HepG2 (cell line): ENCODE data around the gene CAPN11. TPM values are rescaled to one million over a fixed set of nuclear protein-coding genes. Genes with fewer than 3 reads are reported as not detected.

ENCODE experiments used
- BRF2 ChIP-seq: sonication (generic); formaldehyde crosslinking; IDR thresholded peaks from 2 replicates; pipeline ENCODE4 v1.8.1; 2022; ENCODE audit warnings: mild to moderate bottlenecking, missing genetic modification reagents
- GFI1 ChIP-seq: sonication (generic); formaldehyde crosslinking; IDR thresholded peaks from 2 replicates; pipeline ENCODE4 v1.5.0; 2020; ENCODE audit warnings: missing genetic modification reagents, mild to moderate bottlenecking, borderline replicate concordance
- PHF8 ChIP-seq: sonication (generic); formaldehyde crosslinking; IDR thresholded peaks from 2 replicates; pipeline ENCODE4 v1.5.0; 2020; ENCODE audit warnings: missing genetic modification reagents
- PTBP1 ChIP-seq: fragments of 200-400 bp; formaldehyde crosslinking; IDR thresholded peaks from 2 replicates; pipeline ENCODE4 v1.6.1; 2018; ENCODE audit warnings: low read length, low read depth; ENCODE audit not compliant: poor library complexity, severe bottlenecking
- RFXANK ChIP-seq: IDR thresholded peaks from 2 replicates; pipeline ENCODE4 v1.6.1; 2016
- THRA ChIP-seq: sonication (generic); formaldehyde crosslinking; IDR thresholded peaks from 2 replicates; pipeline ENCODE4 v1.4.0; 2020; ENCODE audit warnings: missing genetic modification reagents, borderline replicate concordance
- ZBTB34 ChIP-seq: sonication (generic); formaldehyde crosslinking; IDR thresholded peaks from 2 replicates; pipeline ENCODE4 v1.8.0; 2022; ENCODE audit warnings: mild to moderate bottlenecking, missing genetic modification reagents
- ZKSCAN1 ChIP-seq: fragments of 150-350 bp; IDR thresholded peaks from 2 replicates; pipeline ENCODE4 v1.6.1; 2014; ENCODE audit warnings: low read length
- ZNF142 ChIP-seq: sonication (generic); formaldehyde crosslinking; IDR thresholded peaks from 2 replicates; pipeline ENCODE4 v1.4.0; 2020; ENCODE audit warnings: missing genetic modification reagents
- ZNF569 ChIP-seq: sonication (generic); formaldehyde crosslinking; IDR thresholded peaks from 2 replicates; pipeline ENCODE4 v1.5.0; 2020; ENCODE audit warnings: mild to moderate bottlenecking, missing genetic modification reagents, moderate library complexity, borderline replicate concordance
- polyA plus RNA-seq, 8 experiments: library from polyadenylated mRNA; depleted of rRNA in 3 of 8; stranded (reverse) in 7 of 8; unstranded in 1 of 8; fragments of >200 nt; fragmentation: Illumina TruSeq in 4 of 8; extraction: Trizol in 4 of 8; gene quantifications; 2 replicates each; pipeline versions ENCODE4 v1.2.1 to v1.2.3, GENCODE V29; 2011 to 2016; ENCODE audit warnings: low read depth in 4 of 8, missing spikeins in 1 of 8, mixed read lengths in 1 of 8; ENCODE audit not compliant: insufficient read depth in 1 of 8
- total RNA-seq, 5 experiments: library from RNA; depleted of rRNA; stranded (reverse); fragments of >200 nt; fragmentation: Illumina TruSeq; extraction: Trizol; gene quantifications; 2 replicates each; pipeline ENCODE4 v1.2.3, GENCODE V29; 2016; ENCODE audit warnings: low read depth in 1 of 5
- TF ChIP-seq, protein P1 (sequence below): sonication (generic); formaldehyde crosslinking; conservative IDR thresholded peaks from 2 replicates; pipeline ENCODE4 v1.4.0; 2020; ENCODE audit warnings: missing genetic modification reagents
- TF ChIP-seq, protein P2 (sequence below), 2 experiments: fragments of 450-650 bp in 1 of 2; sonication (generic) in 1 of 2; formaldehyde crosslinking; IDR thresholded peaks; 2 replicates each; pipeline versions ENCODE4 v1.5.0 to v1.8.0; 2020 to 2022; ENCODE audit warnings: mild to moderate bottlenecking in 1 of 2, missing genetic modification reagents in 1 of 2

Gene CAPN11
- total and polyA plus RNA-seq, 2 of the 13 experiments (the other 11 are each of a cell fraction or from before 2014, with no cell fraction given) = 0.07 to 0.11 TPM

- TF ChIP-seq ZNF569 (CRISPR knock-in tag) = no peak
- no peak; the same call in 1 of the 2 replicates for TF ChIP-seq RFXANK (CRISPR knock-in tag)
- TF ChIP-seq THRA (CRISPR knock-in tag) = no peak; the same call in 1 of the 2 replicates
- peak; percentile 96 for TF ChIP-seq GFI1
- TF ChIP-seq ZNF142 (CRISPR knock-in tag) = no peak
- TF ChIP-seq PHF8 (CRISPR knock-in tag) = no peak
- TF ChIP-seq, protein P1, sequence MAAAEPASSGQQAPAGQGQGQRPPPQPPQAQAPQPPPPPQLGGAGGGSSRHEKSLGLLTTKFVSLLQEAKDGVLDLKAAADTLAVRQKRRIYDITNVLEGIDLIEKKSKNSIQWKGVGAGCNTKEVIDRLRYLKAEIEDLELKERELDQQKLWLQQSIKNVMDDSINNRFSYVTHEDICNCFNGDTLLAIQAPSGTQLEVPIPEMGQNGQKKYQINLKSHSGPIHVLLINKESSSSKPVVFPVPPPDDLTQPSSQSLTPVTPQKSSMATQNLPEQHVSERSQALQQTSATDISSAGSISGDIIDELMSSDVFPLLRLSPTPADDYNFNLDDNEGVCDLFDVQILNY (CRISPR knock-in tag) = no peak
- TF ChIP-seq, protein P2, sequence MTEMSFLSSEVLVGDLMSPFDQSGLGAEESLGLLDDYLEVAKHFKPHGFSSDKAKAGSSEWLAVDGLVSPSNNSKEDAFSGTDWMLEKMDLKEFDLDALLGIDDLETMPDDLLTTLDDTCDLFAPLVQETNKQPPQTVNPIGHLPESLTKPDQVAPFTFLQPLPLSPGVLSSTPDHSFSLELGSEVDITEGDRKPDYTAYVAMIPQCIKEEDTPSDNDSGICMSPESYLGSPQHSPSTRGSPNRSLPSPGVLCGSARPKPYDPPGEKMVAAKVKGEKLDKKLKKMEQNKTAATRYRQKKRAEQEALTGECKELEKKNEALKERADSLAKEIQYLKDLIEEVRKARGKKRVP (CRISPR knock-in tag; IDR thresholded peaks at IDR 0.05) = peak; percentile 92 to 100
- no peak for TF ChIP-seq ZKSCAN1
- TF ChIP-seq ZBTB34 (CRISPR knock-in tag) = 0 out of 2 replicates have a peak, but pooled peaks have one; percentile 49
- 0 out of 2 replicates have a peak, but pooled peaks have one; percentile 44 for TF ChIP-seq BRF2 (CRISPR knock-in tag)
- no peak for TF ChIP-seq PTBP1
Observed at GRCh38 chr6:44111434-44112417, 46.9 kb upstream of the CAPN11 start (continued).
